Mesenchymal stem cell (in vitro differentiated cells and primary cell): ENCODE results near the gene PTCSC3.

Source experiments
- DNase-seq: peaks from one replicate; pipeline ENCODE4 v3.0.0-alpha.2; 2013
- H2AFZ ChIP-seq: one replicate; pipeline ENCODE4 v1.6.1; 2013; ENCODE audit warnings: low read depth, mild to moderate bottlenecking, control low read depth, inconsistent platforms, low read length, moderate library complexity
- H2AK5ac ChIP-seq: 2 replicates; pipeline ENCODE4 v1.6.1; 2013; ENCODE audit warnings: low read length, moderate library complexity, mild to moderate bottlenecking, inconsistent platforms; ENCODE audit not compliant: severe bottlenecking
- H2BK120ac ChIP-seq: one replicate; pipeline ENCODE4 v1.6.1; 2013; ENCODE audit warnings: low read depth, mild to moderate bottlenecking, inconsistent platforms, low read length, moderate library complexity
- H2BK12ac ChIP-seq, 2 experiments: one replicate each; pipeline ENCODE4 v1.6.1; 2013; ENCODE audit warnings: inconsistent platforms in 2 of 2, low read length in 2 of 2, mild to moderate bottlenecking in 2 of 2, moderate library complexity in 2 of 2, control low read depth in 1 of 2
- H2BK15ac ChIP-seq: one replicate; pipeline ENCODE4 v1.6.1; 2013; ENCODE audit warnings: mild to moderate bottlenecking, low read depth, inconsistent platforms; ENCODE audit not compliant: poor library complexity, severe bottlenecking
- H2BK5ac ChIP-seq: 2 replicates; pipeline ENCODE4 v1.6.1; 2013; ENCODE audit warnings: low read depth, mild to moderate bottlenecking, low read length, control low read depth, inconsistent platforms; ENCODE audit not compliant: poor library complexity, severe bottlenecking
- H3K14ac ChIP-seq, 2 experiments: one replicate each; pipeline ENCODE4 v1.6.1; 2013; ENCODE audit warnings: inconsistent platforms in 2 of 2, low read length in 2 of 2, control low read depth in 1 of 2, mild to moderate bottlenecking in 1 of 2, moderate library complexity in 1 of 2
- H3K18ac ChIP-seq, 2 experiments: one replicate each; pipeline ENCODE4 v1.6.1; 2013; ENCODE audit warnings: inconsistent platforms in 2 of 2, low read length in 2 of 2, control low read depth in 1 of 2, low read depth in 1 of 2, mild to moderate bottlenecking in 1 of 2
- H3K23ac ChIP-seq, 2 experiments: one replicate each; pipeline ENCODE4 v1.6.1; 2013; ENCODE audit warnings: inconsistent platforms in 2 of 2, low read length in 2 of 2, mild to moderate bottlenecking in 2 of 2, moderate library complexity in 2 of 2, control low read depth in 1 of 2
- H3K27ac ChIP-seq: 2 replicates; pipeline ENCODE4 v1.5.1; 2013; ENCODE audit warnings: mild to moderate bottlenecking, moderate library complexity, low read length, control low read depth, inconsistent platforms; ENCODE audit not compliant: poor library complexity, severe bottlenecking
- H3K27me3 ChIP-seq, 2 experiments: 2 replicates each; pipeline versions ENCODE4 v1.6.1 to v1.7.0; 2013; ENCODE audit warnings: low read length in 2 of 2, mild to moderate bottlenecking in 2 of 2, moderate library complexity in 2 of 2, control low read depth in 1 of 2, inconsistent platforms in 1 of 2; ENCODE audit not compliant: control insufficient read depth in 1 of 2, insufficient read depth in 1 of 2
- H3K36me3 ChIP-seq, 2 experiments: 2 replicates each; pipeline versions ENCODE4 v1.6.1 to v1.7.0; 2013; ENCODE audit warnings: low read length in 2 of 2, control low read depth in 1 of 2, inconsistent platforms in 1 of 2, low read depth in 1 of 2, mild to moderate bottlenecking in 1 of 2; ENCODE audit not compliant: insufficient read depth in 2 of 2, control insufficient read depth in 1 of 2
- H3K4ac ChIP-seq, 2 experiments: one replicate each; pipeline ENCODE4 v1.6.1; 2013; ENCODE audit warnings: inconsistent platforms in 2 of 2, low read length in 2 of 2, mild to moderate bottlenecking in 2 of 2, moderate library complexity in 2 of 2, control low read depth in 1 of 2, low read depth in 1 of 2
- H3K4me1 ChIP-seq: 2 replicates; pipeline ENCODE4 v1.6.1; 2013; ENCODE audit warnings: low read depth, low read length, control low read depth; ENCODE audit not compliant: control insufficient read depth, insufficient read depth
- H3K4me2 ChIP-seq: 2 replicates; pipeline ENCODE4 v1.6.1; 2013; ENCODE audit warnings: low read length, mild to moderate bottlenecking, inconsistent platforms; ENCODE audit not compliant: poor library complexity, severe bottlenecking
- H3K4me3 ChIP-seq, 2 experiments: 2 replicates each; pipeline versions ENCODE4 v1.5.1 to v1.7.0; 2013; ENCODE audit warnings: low read length in 2 of 2, mild to moderate bottlenecking in 2 of 2, control low read depth in 1 of 2, low read depth in 1 of 2; ENCODE audit not compliant: insufficient read depth in 1 of 2
- H3K79me1 ChIP-seq: replicated peaks from 2 replicates; pipeline ENCODE4 v1.6.1; 2013; ENCODE audit warnings: mild to moderate bottlenecking, control low read depth, low read length, inconsistent platforms; ENCODE audit not compliant: poor library complexity, severe bottlenecking
- H3K9ac ChIP-seq: 2 replicates; pipeline ENCODE4 v1.7.0; 2013; ENCODE audit warnings: mild to moderate bottlenecking, low read length, moderate library complexity
- H3K9me3 ChIP-seq: 2 replicates; pipeline ENCODE4 v1.7.0; 2013; ENCODE audit warnings: mild to moderate bottlenecking, low read length; ENCODE audit not compliant: control insufficient read depth
- H4K8ac ChIP-seq: one replicate; pipeline ENCODE4 v1.6.1; 2013; ENCODE audit warnings: inconsistent platforms, mild to moderate bottlenecking, low read length, moderate library complexity
- H4K91ac ChIP-seq: one replicate; pipeline ENCODE4 v1.6.1; 2013; ENCODE audit warnings: mild to moderate bottlenecking, low read length, inconsistent platforms
- WGBS: methylation state at CpG from one replicate; pipeline ENCODE4 v1.1.7; 2013; ENCODE audit warnings: mixed read lengths; 5-methylcytosine and 5-hydroxymethylcytosine counted together

PTCSC3 gene

DNA sequence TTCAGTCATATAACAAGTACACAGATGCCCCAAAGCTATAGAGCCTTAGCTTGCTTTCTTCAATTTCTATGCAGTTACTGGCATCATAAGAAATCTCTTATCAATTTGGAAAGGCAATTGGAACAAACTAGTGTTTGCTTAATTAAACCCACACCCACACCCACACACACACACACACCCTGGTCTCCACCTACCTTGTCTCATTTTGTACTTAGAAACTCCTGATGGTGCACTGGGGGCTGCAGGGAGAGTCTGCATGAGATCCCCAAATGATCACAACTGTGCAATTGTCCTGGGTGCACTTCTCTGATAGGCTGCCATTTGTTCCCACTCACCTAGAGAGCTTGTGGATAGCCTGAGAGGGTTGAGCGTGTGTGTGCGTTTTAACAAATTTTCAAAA is 40.5 kb upstream of the PTCSC3 start:
- Histone ChIP-seq H4K8ac (no peak overlapping the region), H3K9ac (no peak overlapping the region), H2BK5ac (no peak overlapping the region), H2AFZ (no peak overlapping the region), H3K27me3 (peaks cover 9 to 21% of the 10 kb centered on the region in 2 experiments), H3K18ac (no peak overlapping the region), H2BK120ac (no peak overlapping the region), H3K14ac (no peak overlapping the region), H3K79me1 (no peaks in the 10 kb centered on the region), H2AK5ac (no peak overlapping the region), H3K36me3 (no peaks in the 10 kb centered on the region), H3K4me1 (peaks cover 2% of the 10 kb centered on the region), H3K4me3 (no peak overlapping the region), H3K23ac (no peak overlapping the region), H3K9me3 (no peaks in the 10 kb centered on the region), H3K4me2 (no peak overlapping the region), H3K4ac (no peak overlapping the region), H3K27ac (no peak overlapping the region), H2BK12ac (no peak overlapping the region), H2BK15ac (no peak overlapping the region), H4K91ac (no peak overlapping the region)
- DNase-seq: no peak
- no CpG with 5 or more reads among the region's 2 CpGs for WGBS

GRCh38 chr14:36215217-36215598 is 38.7 kb upstream of the PTCSC3 start:
- Histone ChIP-seq H2BK12ac (no peak overlapping the region), H3K14ac (no peak overlapping the region), H3K9ac (no peak overlapping the region), H3K4me1 (peaks cover 2% of the 10 kb centered on the region), H2BK120ac (no peak overlapping the region), H3K18ac (no peak overlapping the region), H3K27ac (no peak overlapping the region), H3K4ac (no peak overlapping the region), H2AFZ (no peak overlapping the region), H3K79me1 (no peaks in the 10 kb centered on the region), H4K91ac (no peak overlapping the region), H3K4me2 (no peak overlapping the region), H2BK5ac (no peak overlapping the region), H3K36me3 (no peaks in the 10 kb centered on the region), H3K23ac (no peak overlapping the region), H2AK5ac (no peak overlapping the region), H3K4me3 (no peak overlapping the region), H4K8ac (no peak overlapping the region), H2BK15ac (no peak overlapping the region), H3K9me3 (no peaks in the 10 kb centered on the region), H3K27me3 (peaks cover 9 to 21% of the 10 kb centered on the region in 2 experiments)
- 87% methylated on average over 3 of the region's 3 CpGs for WGBS
- no peak for DNase-seq

- H3K23ac ChIP-seq: no peak overlapping the region
- H3K36me3 ChIP-seq: no peaks in the 10 kb centered on the region
- no peak overlapping the region for H2BK5ac ChIP-seq
- no peak overlapping the region for H2BK15ac ChIP-seq
- no peak overlapping the region for H2BK12ac ChIP-seq
- H2AK5ac ChIP-seq: no peak overlapping the region
- H4K8ac ChIP-seq: no peak overlapping the region
- H3K9ac ChIP-seq: no peak overlapping the region
- no peak overlapping the region for H3K4ac ChIP-seq
- H3K9me3 ChIP-seq: no peaks in the 10 kb centered on the region
- H3K14ac ChIP-seq: no peak overlapping the region
- H3K79me1 ChIP-seq: no peaks in the 10 kb centered on the region
- H4K91ac ChIP-seq: no peak overlapping the region
- H3K4me2 ChIP-seq: no peak overlapping the region
- peaks cover 2% of the 10 kb centered on the region for H3K4me1 ChIP-seq
- no peak for DNase-seq
- no peak overlapping the region for H2BK120ac ChIP-seq
- H3K27ac ChIP-seq: no peak overlapping the region
- H3K18ac ChIP-seq: no peak overlapping the region
- WGBS: 78% methylated on average over 4 of the region's 5 CpGs
- no peak overlapping the region for H3K4me3 ChIP-seq
- H3K27me3 ChIP-seq: peaks cover 9 to 21% of the 10 kb centered on the region in 2 experiments
- H2AFZ ChIP-seq: no peak overlapping the region
Observed at GRCh38 chr14:36214476-36215216, 38.1 kb upstream of the PTCSC3 start.

DNA sequence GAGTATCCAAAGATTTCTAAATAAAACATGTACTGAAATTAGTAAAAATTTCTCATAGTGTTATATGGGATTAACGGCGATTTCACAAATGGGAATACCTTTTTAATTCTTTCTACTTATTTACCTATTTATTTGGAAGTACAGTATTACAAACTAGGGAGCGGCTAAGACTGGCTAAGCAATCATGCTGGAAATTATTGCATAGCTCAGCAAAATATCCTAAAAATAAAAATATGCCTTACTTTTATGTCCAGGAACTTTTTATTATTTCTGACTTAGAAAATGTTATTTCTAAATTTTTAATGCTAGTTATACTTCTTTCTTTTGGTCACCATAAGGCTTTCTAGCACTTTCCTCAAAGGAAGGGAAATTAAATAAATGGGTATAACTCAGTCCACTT is 36.5 kb upstream of the PTCSC3 start:
- H3K36me3 ChIP-seq: no peaks in the 10 kb centered on the region

More for the DNA sequence above, 36.5 kb upstream of the PTCSC3 start:
- H3K79me1 ChIP-seq: no peaks in the 10 kb centered on the region
- H3K4me1 ChIP-seq: peaks cover 2% of the 10 kb centered on the region
- H2BK120ac ChIP-seq: no peak overlapping the region
- no peak overlapping the region for H2AFZ ChIP-seq
- no peak for DNase-seq
- no peak overlapping the region for H3K4ac ChIP-seq
- no peak overlapping the region for H4K91ac ChIP-seq
- H3K18ac ChIP-seq: no peak overlapping the region
- H3K4me3 ChIP-seq: no peak overlapping the region
- no CpG with 5 or more reads among the region's 3 CpGs for WGBS
- no peak overlapping the region for H4K8ac ChIP-seq
- H3K9ac ChIP-seq: no peak overlapping the region
- H3K9me3 ChIP-seq: no peaks in the 10 kb centered on the region
- no peak overlapping the region for H2BK12ac ChIP-seq
- no peak overlapping the region for H2AK5ac ChIP-seq
- no peak overlapping the region for H2BK5ac ChIP-seq
- H2BK15ac ChIP-seq: no peak overlapping the region
- H3K27me3 ChIP-seq: peaks cover 9 to 17% of the 10 kb centered on the region in 2 experiments
- H3K23ac ChIP-seq: no peak overlapping the region
- no peak overlapping the region for H3K14ac ChIP-seq
- H3K27ac ChIP-seq: no peak overlapping the region
- H3K4me2 ChIP-seq: no peak overlapping the region
